Right atrium auricular region (tissue), 2 donors: ENCODE measurements around the gene ABHD17C. TPM values are rescaled to one million over a fixed set of nuclear protein-coding genes. Genes with fewer than 3 reads are reported as not detected.

Experiments used
- DNase-seq: peaks from one replicate; pipeline ENCODE4 v3.0.0-alpha.2; 2019; ENCODE audit warnings: low spot score
- H3K27ac ChIP-seq, 2 donors: fragments of 200-600 bp; sonication (generic); 1 replicate in 1 of 2; 2 replicates in 1 of 2; pipeline ENCODE4 v1.5.1; 2016 to 2019
- H3K27me3 ChIP-seq, 2 donors: fragments of 200-600 bp; sonication (generic); one replicate each; pipeline versions ENCODE4 v1.5.1 to v1.6.0; 2017 to 2019
- H3K36me3 ChIP-seq: fragments of 200-600 bp; sonication (generic); one replicate; pipeline ENCODE4 v1.5.1; 2016
- H3K4me1 ChIP-seq, 2 donors: fragments of 200-600 bp; sonication (generic); one replicate each; pipeline versions ENCODE4 v1.5.1 to v1.6.0; 2017 to 2019
- H3K4me3 ChIP-seq, 2 donors: fragments of 200-600 bp; sonication (generic); 1 replicate in 1 of 2; 2 replicates in 1 of 2; pipeline ENCODE4 v1.5.1; 2017 to 2019; ENCODE audit warnings: mild to moderate bottlenecking in 1 of 2, moderate library complexity in 1 of 2
- H3K9me3 ChIP-seq, 2 donors: fragments of 200-600 bp; sonication (generic); one replicate each; pipeline ENCODE4 v1.5.1; 2019
- total RNA-seq, 2 donors: library from RNA; depleted of rRNA; stranded (reverse); fragments of >200 nt; gene quantifications; one replicate each; pipeline ENCODE4 v1.1.0, GENCODE V29; 2016
- TF ChIP-seq, protein P1 (sequence below), 2 donors: fragments of 200-600 bp; sonication (generic); IDR thresholded peaks; one replicate each; pipeline ENCODE4 v1.5.1; 2019; ENCODE audit warnings: antibody characterized with exemption in 2 of 2

Gene ABHD17C
- total RNA-seq, 2 donors from 2014 or later: 1.0 to 1.7 TPM

DNA sequence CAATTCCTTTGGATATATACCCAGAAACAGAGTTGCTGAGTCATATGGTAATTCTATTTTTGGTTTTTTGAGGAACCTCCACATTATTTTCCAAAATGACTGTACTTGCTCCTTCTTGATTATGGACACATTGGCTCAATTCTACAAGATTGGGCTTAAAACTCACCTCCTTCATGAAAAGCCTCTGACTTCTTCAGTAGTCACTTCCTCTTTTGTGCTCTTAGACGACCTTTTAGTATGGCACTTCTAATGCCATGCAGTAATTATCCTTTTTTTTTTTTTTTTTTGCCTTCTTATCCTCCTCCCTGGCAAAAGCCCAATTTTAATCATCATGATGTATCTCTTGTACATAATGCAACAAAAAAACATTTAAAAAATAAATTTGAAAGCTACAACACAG is 33.0 kb upstream of the ABHD17C start:
- H3K27ac ChIP-seq: no peak overlapping the region

DNA sequence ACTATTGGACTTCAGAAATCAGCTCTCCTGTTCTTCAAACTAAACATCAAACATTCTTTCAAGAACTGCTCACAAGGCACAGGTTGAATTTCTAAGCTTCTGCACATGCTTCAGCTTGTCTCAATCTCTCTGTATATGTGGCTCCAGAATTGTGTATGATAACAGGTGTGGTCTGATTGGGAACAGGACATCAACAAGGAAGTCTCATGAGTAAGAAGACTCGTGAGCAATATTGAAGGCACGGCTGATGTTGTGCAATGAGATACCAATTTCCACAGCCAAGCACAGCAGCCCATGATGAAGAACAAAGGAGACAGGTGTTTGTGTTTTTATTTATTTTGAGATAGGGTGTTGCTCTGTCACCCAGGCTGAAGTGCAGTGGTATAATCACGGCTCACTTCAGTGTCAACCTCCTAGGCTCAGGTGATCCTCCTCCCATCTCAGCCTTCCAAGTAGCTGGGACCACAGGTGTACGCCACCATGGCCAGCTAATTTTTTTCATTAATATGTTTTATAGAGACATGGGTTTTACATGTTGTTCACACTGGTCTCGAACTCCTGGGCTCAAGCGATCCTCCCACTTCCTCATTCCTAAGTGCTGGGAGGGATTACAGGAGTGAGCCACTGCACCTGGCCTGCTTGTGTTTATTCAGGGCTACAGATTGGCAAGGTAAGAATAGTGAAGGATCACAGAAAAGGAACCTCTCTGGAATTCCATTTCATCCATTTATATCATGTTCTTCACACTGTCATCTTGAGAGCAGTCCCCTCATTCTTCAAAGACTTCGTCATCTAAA is 32.2 kb upstream of the ABHD17C start:
- H3K27me3 ChIP-seq: no peaks in the 10 kb centered on the region
- no peak overlapping the region for H3K4me3 ChIP-seq
- no peaks in the 10 kb centered on the region for H3K9me3 ChIP-seq
- no peak for DNase-seq
- no peak overlapping the region for H3K27ac ChIP-seq
- TF ChIP-seq, protein P1, sequence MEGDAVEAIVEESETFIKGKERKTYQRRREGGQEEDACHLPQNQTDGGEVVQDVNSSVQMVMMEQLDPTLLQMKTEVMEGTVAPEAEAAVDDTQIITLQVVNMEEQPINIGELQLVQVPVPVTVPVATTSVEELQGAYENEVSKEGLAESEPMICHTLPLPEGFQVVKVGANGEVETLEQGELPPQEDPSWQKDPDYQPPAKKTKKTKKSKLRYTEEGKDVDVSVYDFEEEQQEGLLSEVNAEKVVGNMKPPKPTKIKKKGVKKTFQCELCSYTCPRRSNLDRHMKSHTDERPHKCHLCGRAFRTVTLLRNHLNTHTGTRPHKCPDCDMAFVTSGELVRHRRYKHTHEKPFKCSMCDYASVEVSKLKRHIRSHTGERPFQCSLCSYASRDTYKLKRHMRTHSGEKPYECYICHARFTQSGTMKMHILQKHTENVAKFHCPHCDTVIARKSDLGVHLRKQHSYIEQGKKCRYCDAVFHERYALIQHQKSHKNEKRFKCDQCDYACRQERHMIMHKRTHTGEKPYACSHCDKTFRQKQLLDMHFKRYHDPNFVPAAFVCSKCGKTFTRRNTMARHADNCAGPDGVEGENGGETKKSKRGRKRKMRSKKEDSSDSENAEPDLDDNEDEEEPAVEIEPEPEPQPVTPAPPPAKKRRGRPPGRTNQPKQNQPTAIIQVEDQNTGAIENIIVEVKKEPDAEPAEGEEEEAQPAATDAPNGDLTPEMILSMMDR (IDR thresholded peaks at IDR 0.05): no peak
- H3K36me3 ChIP-seq: no peaks in the 10 kb centered on the region
- H3K4me1 ChIP-seq: no peaks in the 10 kb centered on the region

More for the DNA sequence above, 33.0 kb upstream of the ABHD17C start:
- Histone ChIP-seq H3K4me3 (no peak overlapping the region), H3K27me3 (no peaks in the 10 kb centered on the region), H3K9me3 (no peaks in the 10 kb centered on the region), H3K4me1 (no peaks in the 10 kb centered on the region), H3K36me3 (no peaks in the 10 kb centered on the region)
- TF ChIP-seq, protein P1 (IDR thresholded peaks at IDR 0.05): no peak
- DNase-seq: no peak

DNA sequence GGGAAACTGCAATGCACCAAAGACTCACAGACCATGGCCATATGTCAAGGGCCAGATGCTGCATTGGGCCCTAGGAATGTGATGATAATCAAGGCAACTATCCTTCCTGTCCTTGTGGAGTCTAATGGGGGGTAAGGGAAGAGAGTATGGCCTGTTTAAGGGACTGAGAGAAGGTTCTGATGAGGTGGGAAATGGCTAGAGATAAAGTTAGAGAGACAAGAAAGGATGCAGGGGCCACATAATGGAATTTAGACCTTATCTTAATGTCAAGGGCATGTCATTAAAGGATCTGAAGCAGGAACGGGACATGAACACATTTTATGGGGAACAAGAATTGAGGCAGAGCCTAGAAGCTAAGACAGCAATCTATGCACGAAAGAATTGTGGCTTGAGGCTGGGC is 30.0 kb upstream of the ABHD17C start:
- Histone ChIP-seq H3K9me3 (no peaks in the 10 kb centered on the region), H3K4me3 (no peak overlapping the region), H3K4me1 (no peaks in the 10 kb centered on the region), H3K27ac (no peak overlapping the region), H3K27me3 (no peaks in the 10 kb centered on the region), H3K36me3 (no peaks in the 10 kb centered on the region)
- TF ChIP-seq, protein P1 (IDR thresholded peaks at IDR 0.05): no peak
- DNase-seq: no peak

DNA sequence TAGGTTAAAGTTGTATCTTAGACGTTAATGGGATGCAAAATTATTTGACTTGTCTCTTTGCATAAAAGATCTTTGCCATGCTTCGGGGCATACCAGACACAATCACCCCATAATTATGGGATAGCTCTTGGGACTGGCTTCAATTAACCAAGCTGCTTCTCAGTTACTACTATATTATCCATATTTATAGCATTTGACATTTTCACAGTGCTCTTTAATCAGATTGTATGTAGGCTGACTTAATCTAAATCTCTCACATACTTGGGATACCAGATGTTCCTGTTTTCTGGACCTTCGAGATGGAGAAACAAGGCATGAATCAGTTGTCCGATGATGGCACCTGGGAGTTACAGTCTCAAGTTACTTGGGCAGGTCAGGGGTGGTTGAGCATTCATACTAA is 27.2 kb upstream of the ABHD17C start:
- no peaks in the 10 kb centered on the region for H3K4me1 ChIP-seq
- no peaks in the 10 kb centered on the region for H3K27me3 ChIP-seq
- no peak for DNase-seq
- H3K9me3 ChIP-seq: no peaks in the 10 kb centered on the region
- H3K27ac ChIP-seq: no peak overlapping the region
- H3K4me3 ChIP-seq: no peak overlapping the region
- H3K36me3 ChIP-seq: no peaks in the 10 kb centered on the region
- TF ChIP-seq, protein P1 (IDR thresholded peaks at IDR 0.05): no peak

DNA sequence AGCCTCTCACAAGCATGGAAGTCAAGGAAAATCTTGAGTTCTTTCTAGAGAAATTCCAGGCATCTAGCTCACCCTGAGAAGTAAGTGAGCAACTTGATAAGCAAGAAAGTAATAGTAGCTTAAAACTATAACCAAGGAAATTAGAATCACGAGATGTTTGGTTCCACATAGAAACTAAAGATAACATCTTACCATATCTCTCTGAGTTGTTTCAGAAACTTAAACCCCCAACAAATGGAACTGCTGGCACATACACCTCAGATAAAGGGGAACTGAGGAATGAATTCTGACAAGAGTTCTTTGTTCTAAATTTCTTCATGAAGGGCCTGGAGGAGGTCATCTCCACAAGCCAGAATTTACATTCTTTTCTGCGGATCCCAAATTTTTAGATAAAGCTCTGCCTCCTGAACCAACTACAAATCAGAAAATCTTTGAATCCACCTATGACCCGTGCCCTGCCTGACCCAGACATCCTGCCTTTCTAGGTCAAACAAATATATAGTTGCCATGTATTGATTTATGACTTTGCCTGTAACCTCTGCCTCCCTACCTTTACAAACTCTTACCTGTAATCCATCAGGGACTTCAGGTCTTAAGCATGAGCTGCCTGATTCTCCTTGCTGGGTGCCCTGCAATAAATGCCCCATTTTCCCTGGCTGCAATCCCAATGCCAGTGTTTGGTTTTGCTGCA is 26.4 kb upstream of the ABHD17C start:
- H3K36me3 ChIP-seq: no peaks in the 10 kb centered on the region
- no peaks in the 10 kb centered on the region for H3K27me3 ChIP-seq
- TF ChIP-seq, protein P1 (IDR thresholded peaks at IDR 0.05): no peak
- H3K4me3 ChIP-seq: no peak overlapping the region
- no peak overlapping the region for H3K27ac ChIP-seq
- H3K9me3 ChIP-seq: no peaks in the 10 kb centered on the region
- no peaks in the 10 kb centered on the region for H3K4me1 ChIP-seq
- no peak for DNase-seq
